ENCODE data around the gene MTUS2.

Gene MTUS2

GRCh38 chr13:29099781-29100406 lies 279.8 kb downstream of the MTUS2 start:
- H3K36me3 ChIP-seq (ENCODE audit: low read length), result no peaks in the 10 kb centered on the region
- H3K27ac ChIP-seq (ENCODE audit: low read depth, low read length), result no peak overlapping the region
- no peak overlapping the region for H2AFZ ChIP-seq (ENCODE audit: low read depth, low read length, severe bottlenecking)
- H3K79me2 ChIP-seq (ENCODE audit: insufficient read depth, low read length), result no peaks in the 10 kb centered on the region
- TF ChIP-seq EZH2phosphoT487 (conservative IDR thresholded peaks at IDR 0.05; ENCODE audit: low read length) (no peak), CTCF (IDR thresholded peaks at IDR 0.05; ENCODE audit: insufficient read depth, low read length, poor library complexity, severe bottlenecking) (no peak)
- H3K4me3 ChIP-seq (ENCODE audit: insufficient read depth, low read length, poor library complexity, severe bottlenecking), result no peak overlapping the region
- H3K9me2 ChIP-seq (replicated peaks; ENCODE audit: insufficient read depth, low read length), result no peaks in the 10 kb centered on the region
- H3K9ac ChIP-seq (ENCODE audit: low read length), result no peak overlapping the region
- H3K27me3 ChIP-seq (ENCODE audit: low read length), result no peaks in the 10 kb centered on the region
- no peaks in the 10 kb centered on the region for H3F3A ChIP-seq (ENCODE audit: insufficient read depth)
- H3K4me2 ChIP-seq (ENCODE audit: low read depth, low read length, poor library complexity, severe bottlenecking), result no peak overlapping the region
- no peaks in the 10 kb centered on the region for H4K20me1 ChIP-seq (ENCODE audit: low read depth, low read length)
- no peaks in the 10 kb centered on the region for H3K9me3 ChIP-seq (ENCODE audit: insufficient read depth, low read length)

DNA sequence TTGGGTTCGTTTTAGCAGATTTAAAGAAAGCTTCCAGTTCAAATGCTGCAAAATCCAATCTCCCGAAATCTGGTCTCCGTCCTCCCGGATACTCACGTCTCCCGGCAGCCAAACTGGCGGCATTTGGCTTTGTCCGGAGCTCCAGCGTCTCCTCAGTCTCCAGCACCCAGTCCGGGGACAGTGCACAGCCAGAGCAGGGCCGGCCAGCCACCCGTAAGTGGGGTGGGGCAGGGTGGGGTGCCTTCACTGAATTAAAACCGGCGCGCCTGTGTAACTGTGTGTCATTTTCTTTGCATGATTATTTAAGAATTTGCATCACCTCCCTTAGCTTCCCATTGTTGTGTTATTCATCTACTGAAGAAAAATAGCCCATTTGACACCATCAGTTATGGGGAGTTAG lies 280.6 kb downstream of the MTUS2 start:
- H3K9me3 ChIP-seq (ENCODE audit: insufficient read depth, low read length), result no peaks in the 10 kb centered on the region
- no peaks in the 10 kb centered on the region for H3F3A ChIP-seq (ENCODE audit: insufficient read depth)
- no peak overlapping the region for H3K4me2 ChIP-seq (ENCODE audit: low read depth, low read length, poor library complexity, severe bottlenecking)
- no peak overlapping the region for H3K27ac ChIP-seq (ENCODE audit: low read depth, low read length)
- no peak overlapping the region for H3K4me3 ChIP-seq (ENCODE audit: insufficient read depth, low read length, poor library complexity, severe bottlenecking)
- no peaks in the 10 kb centered on the region for H3K27me3 ChIP-seq (ENCODE audit: low read length)
- H3K79me2 ChIP-seq (ENCODE audit: insufficient read depth, low read length), result no peaks in the 10 kb centered on the region
- no peak overlapping the region for H2AFZ ChIP-seq (ENCODE audit: low read depth, low read length, severe bottlenecking)
- no peaks in the 10 kb centered on the region for H4K20me1 ChIP-seq (ENCODE audit: low read depth, low read length)
- TF ChIP-seq EZH2phosphoT487 (conservative IDR thresholded peaks at IDR 0.05; ENCODE audit: low read length), result no peak
- no peak for TF ChIP-seq CTCF (IDR thresholded peaks at IDR 0.05; ENCODE audit: insufficient read depth, low read length, poor library complexity, severe bottlenecking)
- no peaks in the 10 kb centered on the region for H3K9me2 ChIP-seq (replicated peaks; ENCODE audit: insufficient read depth, low read length)
- no peak overlapping the region for H3K9ac ChIP-seq (ENCODE audit: low read length)
- no peaks in the 10 kb centered on the region for H3K36me3 ChIP-seq (ENCODE audit: low read length)

GRCh38 chr13:29101409-29101808 lies 281.3 kb downstream of the MTUS2 start:
- Histone ChIP-seq H3F3A (ENCODE audit: insufficient read depth) (no peaks in the 10 kb centered on the region), H3K4me2 (ENCODE audit: low read depth, low read length, poor library complexity, severe bottlenecking) (no peak overlapping the region), H3K79me2 (ENCODE audit: insufficient read depth, low read length) (no peaks in the 10 kb centered on the region), H3K4me3 (ENCODE audit: insufficient read depth, low read length, poor library complexity, severe bottlenecking) (no peak overlapping the region), H2AFZ (ENCODE audit: low read depth, low read length, severe bottlenecking) (no peak overlapping the region), H3K27ac (ENCODE audit: low read depth, low read length) (no peak overlapping the region), H4K20me1 (ENCODE audit: low read depth, low read length) (no peaks in the 10 kb centered on the region), H3K36me3 (ENCODE audit: low read length) (no peaks in the 10 kb centered on the region), H3K9ac (ENCODE audit: low read length) (no peak overlapping the region), H3K9me2 (replicated peaks; ENCODE audit: insufficient read depth, low read length) (no peaks in the 10 kb centered on the region), H3K27me3 (ENCODE audit: low read length) (no peaks in the 10 kb centered on the region), H3K9me3 (ENCODE audit: insufficient read depth, low read length) (no peaks in the 10 kb centered on the region)
- no peak for TF ChIP-seq EZH2phosphoT487 (conservative IDR thresholded peaks at IDR 0.05; ENCODE audit: low read length)
- no peak for TF ChIP-seq CTCF (IDR thresholded peaks at IDR 0.05; ENCODE audit: insufficient read depth, low read length, poor library complexity, severe bottlenecking)

All from SU-DHL-6 (cell line).